HG03280 (cell line): Measurements from ENCODE around the gene JUP.
A peak's percentile ranks its signal among the peaks of the same experiment; 100 is the strongest.

Experiments
- ATAC-seq: cut with Tn5 transposase; IDR thresholded peaks from one replicate; pipeline ENCODE4 v1.9.1; 2021; ENCODE audit warnings: mild to moderate bottlenecking, moderate library complexity; ENCODE audit not compliant: unreplicated experiment

The JUP gene

GRCh38 chr17:41760878-41761277 lies 25.6 kb downstream of the JUP start:
- ATAC-seq, result no peak

- ATAC-seq, result no peak
These were observed 27.9 kb downstream of the JUP start for GRCh38 chr17:41758601-41759000.

GRCh38 chr17:41754066-41754465 lies 32.4 kb downstream of the JUP start:
- ATAC-seq, result no peak

GRCh38 chr17:41751288-41751687 lies 35.2 kb downstream of the JUP start:
- ATAC-seq, result no peak

- no peak for ATAC-seq
These were observed 35.6 kb downstream of the JUP start for GRCh38 chr17:41750862-41751261.

GRCh38 chr17:41748275-41748674 lies 38.2 kb downstream of the JUP start:
- ATAC-seq, result no peak

GRCh38 chr17:41741709-41742108 lies 44.8 kb downstream of the JUP start:
- ATAC-seq, result no peak

GRCh38 chr17:41740506-41740905 lies 46.0 kb downstream of the JUP start:
- ATAC-seq, result no peak

- no peak for ATAC-seq
These were observed 46.7 kb downstream of the JUP start for GRCh38 chr17:41739661-41740352.

- ATAC-seq, result no peak
These were observed 47.8 kb downstream of the JUP start for GRCh38 chr17:41738801-41739112.

GRCh38 chr17:41738077-41738800 lies 48.3 kb downstream of the JUP start:
- peak; percentile 73 for ATAC-seq

- no peak for ATAC-seq
These were observed 48.9 kb downstream of the JUP start for GRCh38 chr17:41737680-41738023.

- no peak for ATAC-seq
These were observed 49.4 kb downstream of the JUP start for GRCh38 chr17:41736983-41737679.

GRCh38 chr17:41735744-41736143 lies 50.8 kb downstream of the JUP start:
- no peak for ATAC-seq

- no peak for ATAC-seq
These were observed 51.6 kb downstream of the JUP start for GRCh38 chr17:41734949-41735313.

- ATAC-seq, result no peak
These were observed 52.2 kb downstream of the JUP start, which contains the start of gene HAP1 for GRCh38 chr17:41734139-41734948. HAP1 (minus strand) TSS chr17:41734643; CDS start chr17:41734634, 9 bp downstream.

GRCh38 chr17:41733348-41734138 lies 53.0 kb downstream of the JUP start:
- no peak for ATAC-seq

- no peak for ATAC-seq
These were observed 54.7 kb downstream of the JUP start for GRCh38 chr17:41731836-41732235.

- no peak for ATAC-seq
These were observed 56.0 kb downstream of the JUP start for GRCh38 chr17:41730479-41730878.

GRCh38 chr17:41728056-41728455 lies 58.5 kb downstream of the JUP start:
- ATAC-seq, result no peak

GRCh38 chr17:41725134-41725533 lies 61.4 kb downstream of the JUP start:
- ATAC-seq, result no peak
